H9 (cell line): ENCODE data around the gene BUB3. TPM values are rescaled to one million over a fixed set of nuclear protein-coding genes. Genes with fewer than 3 reads are reported as not detected.

Experiments
- DNase-seq: peaks from one replicate; pipeline ENCODE4 v3.0.0-alpha.2; 2017
- H2AFZ ChIP-seq: one replicate; pipeline ENCODE4 v1.6.1; 2013; ENCODE audit warnings: mild to moderate bottlenecking, low read length, control low read depth, moderate library complexity
- H2AK5ac ChIP-seq: 2 replicates; pipeline ENCODE4 v1.6.1; 2013; ENCODE audit warnings: low read length, control low read depth, mixed read lengths; ENCODE audit not compliant: insufficient read length
- H2BK120ac ChIP-seq: one replicate; pipeline ENCODE4 v1.6.1; 2013; ENCODE audit warnings: low read depth, mild to moderate bottlenecking, low read length, control low read depth, inconsistent platforms; ENCODE audit not compliant: poor library complexity, severe bottlenecking
- H2BK12ac ChIP-seq: 2 replicates; pipeline ENCODE4 v1.6.1; 2013; ENCODE audit warnings: low read length, control low read depth, mixed read lengths, low read depth; ENCODE audit not compliant: insufficient read length
- H2BK15ac ChIP-seq: 2 replicates; pipeline ENCODE4 v1.6.1; 2013; ENCODE audit warnings: low read depth, low read length, control low read depth
- H2BK20ac ChIP-seq: one replicate; pipeline ENCODE4 v1.6.1; 2013; ENCODE audit warnings: low read depth, mild to moderate bottlenecking, low read length, control low read depth, inconsistent platforms; ENCODE audit not compliant: poor library complexity, severe bottlenecking
- H2BK5ac ChIP-seq: 2 replicates; pipeline ENCODE4 v1.6.1; 2013; ENCODE audit warnings: low read length, control low read depth, mixed read lengths; ENCODE audit not compliant: insufficient read length
- H3K14ac ChIP-seq: 2 replicates; pipeline ENCODE4 v1.6.1; 2013; ENCODE audit warnings: low read length, control low read depth; ENCODE audit not compliant: insufficient read depth
- H3K18ac ChIP-seq: 2 replicates; pipeline ENCODE4 v1.6.1; 2013; ENCODE audit warnings: low read depth, mild to moderate bottlenecking, mixed read lengths, low read length, control low read depth; ENCODE audit not compliant: insufficient read length
- H3K23ac ChIP-seq: 2 replicates; pipeline ENCODE4 v1.6.1; 2013; ENCODE audit warnings: low read length, control low read depth, mixed read lengths, low read depth; ENCODE audit not compliant: insufficient read length
- H3K23me2 ChIP-seq: 2 replicates; pipeline ENCODE4 v1.6.1; 2013; ENCODE audit warnings: low read depth, mild to moderate bottlenecking, mixed read lengths, low read length, control low read depth; ENCODE audit not compliant: insufficient read length, poor library complexity, severe bottlenecking
- H3K27ac ChIP-seq: 2 replicates; pipeline ENCODE4 v1.5.1; 2013; ENCODE audit warnings: low read length, control low read depth, mixed read lengths, low read depth; ENCODE audit not compliant: insufficient read length
- H3K27me3 ChIP-seq: 2 replicates; pipeline ENCODE4 v1.6.1; 2013; ENCODE audit warnings: low read length, control low read depth, inconsistent platforms; ENCODE audit not compliant: insufficient read depth
- H3K4ac ChIP-seq: 2 replicates; pipeline ENCODE4 v1.6.1; 2013; ENCODE audit warnings: low read depth, mild to moderate bottlenecking, control low read depth, inconsistent platforms, low read length, moderate library complexity
- H3K4me1 ChIP-seq: 2 replicates; pipeline ENCODE4 v1.6.1; 2013; ENCODE audit warnings: low read length, control low read depth, inconsistent platforms; ENCODE audit not compliant: insufficient read depth
- H3K4me2 ChIP-seq: 2 replicates; pipeline ENCODE4 v1.6.1; 2013; ENCODE audit warnings: low read length, control low read depth, mixed read lengths; ENCODE audit not compliant: insufficient read length, insufficient read depth
- H3K56ac ChIP-seq: 2 replicates; pipeline ENCODE4 v1.6.1; 2013; ENCODE audit warnings: low read depth, mild to moderate bottlenecking, mixed read lengths, low read length, control low read depth; ENCODE audit not compliant: insufficient read length
- H3K79me1 ChIP-seq: 2 replicates; pipeline ENCODE4 v1.6.1; 2013; ENCODE audit warnings: low read depth, mild to moderate bottlenecking, moderate library complexity, low read length, control low read depth, inconsistent platforms; ENCODE audit not compliant: insufficient read depth, poor library complexity, severe bottlenecking
- H3K79me2 ChIP-seq: 2 replicates; pipeline ENCODE4 v1.6.1; 2013; ENCODE audit warnings: low read length, control low read depth, inconsistent platforms; ENCODE audit not compliant: insufficient read depth
- H3K9ac ChIP-seq: 2 replicates; pipeline ENCODE4 v1.6.1; 2013; ENCODE audit warnings: low read length, control low read depth, mixed read lengths; ENCODE audit not compliant: insufficient read length; ENCODE audit errors: extremely low read depth
- H3K9me3 ChIP-seq: one replicate; pipeline ENCODE4 v1.6.1; 2013; ENCODE audit warnings: low read depth, low read length, inconsistent platforms; ENCODE audit not compliant: control insufficient read depth
- H3T11ph ChIP-seq: one replicate; pipeline ENCODE4 v1.6.1; 2013; ENCODE audit warnings: mild to moderate bottlenecking, low read length, control low read depth, inconsistent platforms
- H4K20me1 ChIP-seq: one replicate; pipeline ENCODE4 v1.6.1; 2013; ENCODE audit not compliant: control insufficient read depth, insufficient read length, insufficient read depth
- H4K5ac ChIP-seq: 2 replicates; pipeline ENCODE4 v1.6.1; 2013; ENCODE audit warnings: low read depth, mild to moderate bottlenecking, mixed read lengths, low read length, control low read depth; ENCODE audit not compliant: insufficient read length
- H4K8ac ChIP-seq: replicated peaks from 2 replicates; pipeline ENCODE4 v1.6.1; 2013; ENCODE audit warnings: low read length, control low read depth, mixed read lengths, low read depth; ENCODE audit not compliant: insufficient read length
- H4K91ac ChIP-seq: 2 replicates; pipeline ENCODE4 v1.6.1; 2013; ENCODE audit warnings: low read depth, mild to moderate bottlenecking, moderate library complexity, mixed read lengths, low read length, control low read depth; ENCODE audit not compliant: insufficient read length
- H3K27ac Mint-ChIP-seq, 3 experiments: 2 replicates in 2 of 3; 3 replicates in 1 of 3; pipeline ENCODE4 v1.8.0; 2020 to 2021; ENCODE audit warnings: mixed read lengths in 3 of 3, mild to moderate bottlenecking in 1 of 3, moderate library complexity in 1 of 3
- H3K27me3 Mint-ChIP-seq: 2 replicates; pipeline ENCODE4 v1.8.0; 2021; ENCODE audit warnings: low read depth, mild to moderate bottlenecking, moderate library complexity, mixed read lengths
- H3K36me3 Mint-ChIP-seq, 3 experiments: 2 replicates in 2 of 3; 3 replicates in 1 of 3; pipeline ENCODE4 v1.8.0; 2020 to 2021; ENCODE audit warnings: low read depth in 3 of 3, mixed read lengths in 3 of 3; ENCODE audit not compliant: insufficient read depth in 1 of 3
- H3K4me1 Mint-ChIP-seq, 2 experiments: 2 replicates each; pipeline ENCODE4 v1.8.0; 2020; ENCODE audit warnings: mixed read lengths in 2 of 2
- H3K4me3 Mint-ChIP-seq, 2 experiments: 2 replicates in 1 of 2; 3 replicates in 1 of 2; pipeline ENCODE4 v1.8.0; 2020 to 2021; ENCODE audit warnings: mild to moderate bottlenecking in 2 of 2, mixed read lengths in 2 of 2, moderate library complexity in 1 of 2
- H3K9me3 Mint-ChIP-seq, 2 experiments: 2 replicates in 1 of 2; 3 replicates in 1 of 2; pipeline ENCODE4 v1.8.0; 2020; ENCODE audit warnings: mild to moderate bottlenecking in 2 of 2, mixed read lengths in 2 of 2, moderate library complexity in 1 of 2
- WGBS: extraction: QIAGEN DNeasy Blood & Tissue Kit; methylation state at CpG from one replicate; pipeline ENCODE4 v1.1.7; 2013; ENCODE audit warnings: missing lambda C conversion rate, low lambda C conversion rate, mixed read lengths; ENCODE audit not compliant: insufficient read length; ENCODE audit errors: extremely low coverage; 5-methylcytosine and 5-hydroxymethylcytosine counted together
- total RNA-seq: library from RNA; stranded (reverse); gene quantifications from 2 replicates; pipeline ENCODE4 v1.2.1, GENCODE V29; 2021
- TF ChIP-seq, protein P1 (sequence below): fragments of 200-600 bp; sonication (generic); conservative IDR thresholded peaks from 3 replicates; pipeline ENCODE4 v1.8.0; 2021; ENCODE audit warnings: antibody characterized with exemption, mild to moderate bottlenecking

The BUB3 gene
- total RNA-seq, 1 experiment from 2014 or later, result 200 TPM

DNA sequence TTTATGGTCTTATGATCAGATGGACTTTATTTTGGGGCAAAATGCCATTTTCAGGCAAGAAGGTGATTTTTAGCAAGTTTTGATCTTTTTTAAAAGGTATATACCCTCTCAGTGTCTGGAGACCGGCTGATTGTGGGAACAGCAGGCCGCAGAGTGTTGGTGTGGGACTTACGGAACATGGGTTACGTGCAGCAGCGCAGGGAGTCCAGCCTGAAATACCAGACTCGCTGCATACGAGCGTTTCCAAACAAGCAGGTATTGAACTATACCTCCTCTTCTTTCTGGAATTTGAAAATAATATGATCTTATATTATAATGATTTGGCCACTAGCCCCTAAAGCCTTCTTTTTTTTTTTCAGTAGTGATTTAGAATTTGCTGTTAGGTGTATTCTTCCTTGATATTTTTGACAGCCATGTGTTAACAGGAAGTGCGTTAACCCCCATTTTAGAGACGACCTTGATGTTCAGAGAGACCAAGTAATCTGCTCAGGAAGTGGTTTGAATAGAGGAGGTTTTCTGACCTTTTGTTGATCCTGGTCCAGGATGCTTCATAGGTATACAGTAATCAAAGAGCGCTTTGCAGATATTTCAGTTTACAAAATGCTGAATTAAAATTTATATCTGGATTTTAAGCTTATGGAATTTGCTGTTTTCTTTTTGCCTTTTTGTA lies 6.2 kb downstream of the BUB3 start:
- Histone ChIP-seq H3T11ph (no peak overlapping the region), H3K4me2 (no peak overlapping the region), H4K5ac (no peak overlapping the region), H4K91ac (no peak overlapping the region), H3K18ac (no peak overlapping the region), H3K56ac (no peak overlapping the region), H3K4ac (no peak overlapping the region), H3K23me2 (no peaks in the 10 kb centered on the region), H2BK5ac (no peak overlapping the region), H3K27me3 (no peaks in the 10 kb centered on the region), H3K14ac (no peak overlapping the region), H3K79me2 (peaks cover 15% of the 10 kb centered on the region; the same call in 1 of the 2 replicates), H4K20me1 (no peaks in the 10 kb centered on the region), H2BK120ac (no peak overlapping the region), H2BK20ac (no peak overlapping the region), H3K4me1 (no peaks in the 10 kb centered on the region), H2AK5ac (no peak overlapping the region), H3K23ac (no peak overlapping the region), H3K79me1 (peaks cover 4% of the 10 kb centered on the region), H3K9ac (no peak overlapping the region), H2AFZ (no peak overlapping the region), H3K9me3 (no peaks in the 10 kb centered on the region), H3K27ac (no peak overlapping the region), H4K8ac (no peak overlapping the region), H2BK15ac (no peak overlapping the region), H2BK12ac (no peak overlapping the region)
- Mint-ChIP-seq H3K36me3 (peaks cover 54 to 96% (median 90%) of the 10 kb centered on the region in 3 experiments), H3K4me1 (peaks cover 23 to 27% of the 10 kb centered on the region in 2 experiments), H3K9me3 (no peaks in the 10 kb centered on the region), H3K4me3 (no peak overlapping the region), H3K27ac (no peak overlapping the region), H3K27me3 (no peaks in the 10 kb centered on the region)
- no peak for DNase-seq
- WGBS, result no CpG with 5 or more reads among the region's 11 CpGs
- TF ChIP-seq, protein P1, sequence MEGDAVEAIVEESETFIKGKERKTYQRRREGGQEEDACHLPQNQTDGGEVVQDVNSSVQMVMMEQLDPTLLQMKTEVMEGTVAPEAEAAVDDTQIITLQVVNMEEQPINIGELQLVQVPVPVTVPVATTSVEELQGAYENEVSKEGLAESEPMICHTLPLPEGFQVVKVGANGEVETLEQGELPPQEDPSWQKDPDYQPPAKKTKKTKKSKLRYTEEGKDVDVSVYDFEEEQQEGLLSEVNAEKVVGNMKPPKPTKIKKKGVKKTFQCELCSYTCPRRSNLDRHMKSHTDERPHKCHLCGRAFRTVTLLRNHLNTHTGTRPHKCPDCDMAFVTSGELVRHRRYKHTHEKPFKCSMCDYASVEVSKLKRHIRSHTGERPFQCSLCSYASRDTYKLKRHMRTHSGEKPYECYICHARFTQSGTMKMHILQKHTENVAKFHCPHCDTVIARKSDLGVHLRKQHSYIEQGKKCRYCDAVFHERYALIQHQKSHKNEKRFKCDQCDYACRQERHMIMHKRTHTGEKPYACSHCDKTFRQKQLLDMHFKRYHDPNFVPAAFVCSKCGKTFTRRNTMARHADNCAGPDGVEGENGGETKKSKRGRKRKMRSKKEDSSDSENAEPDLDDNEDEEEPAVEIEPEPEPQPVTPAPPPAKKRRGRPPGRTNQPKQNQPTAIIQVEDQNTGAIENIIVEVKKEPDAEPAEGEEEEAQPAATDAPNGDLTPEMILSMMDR, result no peak
